CD8-positive, alpha-beta memory T cell (primary cell): ENCODE results near the gene CPAMD8. TPM values are rescaled to one million over a fixed set of nuclear protein-coding genes. Genes with fewer than 3 reads are reported as not detected.

Experiments
- CTCF ChIA-PET: fragments of 350-600 bp; sonication (Branson Sonifier 250); formaldehyde crosslinking; loops from one replicate; lab custom pipeline; 2021; ENCODE audit warnings: antibody characterized with exemption; lab: Charles Lee
- POLR2A ChIA-PET: fragments of 350-600 bp; sonication (Branson Sonifier 250); formaldehyde crosslinking; loops from one replicate; lab custom pipeline; 2021; ENCODE audit warnings: antibody characterized with exemption; lab: Charles Lee
- DNase-seq, 5 donors: peaks; one replicate each; pipeline versions ENCODE4 v3.0.0 to v3.0.0-alpha.2; 2020 to 2022; ENCODE audit warnings: mixed read lengths in 1 of 5
- H3K27ac ChIP-seq: one replicate; pipeline ENCODE4 v1.7.0; 2013; ENCODE audit warnings: low read depth, mild to moderate bottlenecking, low read length, moderate library complexity
- H3K27me3 ChIP-seq: 2 replicates; pipeline ENCODE4 v1.7.0; 2013; ENCODE audit warnings: low read length, mild to moderate bottlenecking; ENCODE audit not compliant: insufficient read depth, poor library complexity, severe bottlenecking
- H3K36me3 ChIP-seq: 2 replicates; pipeline ENCODE4 v1.7.0; 2013; ENCODE audit warnings: mild to moderate bottlenecking, low read length, moderate library complexity; ENCODE audit not compliant: insufficient read depth
- H3K4me1 ChIP-seq: 2 replicates; pipeline ENCODE4 v1.7.0; 2013; ENCODE audit warnings: mild to moderate bottlenecking, low read length, moderate library complexity; ENCODE audit not compliant: insufficient read depth
- H3K4me3 ChIP-seq: 2 replicates; pipeline ENCODE4 v1.7.0; 2013; ENCODE audit warnings: mild to moderate bottlenecking, low read length
- H3K9me3 ChIP-seq: 2 replicates; pipeline ENCODE4 v1.7.0; 2013; ENCODE audit warnings: mild to moderate bottlenecking, low read length
- H3K27ac Mint-ChIP-seq, 8 donors: one replicate each; pipeline ENCODE4 v1.8.0; 2020 to 2021; ENCODE audit warnings: mixed read lengths in 8 of 8, mild to moderate bottlenecking in 6 of 8, inconsistent platforms in 3 of 8, moderate library complexity in 3 of 8
- H3K27me3 Mint-ChIP-seq, 2 donors: one replicate each; pipeline ENCODE4 v1.8.0; 2020 to 2021; ENCODE audit warnings: mixed read lengths in 2 of 2, mild to moderate bottlenecking in 1 of 2, moderate library complexity in 1 of 2
- H3K36me3 Mint-ChIP-seq, 3 donors: one replicate each; pipeline ENCODE4 v1.8.0; 2020 to 2021; ENCODE audit warnings: mixed read lengths in 3 of 3, inconsistent platforms in 1 of 3, mild to moderate bottlenecking in 1 of 3
- H3K4me1 Mint-ChIP-seq, 3 donors: one replicate each; pipeline ENCODE4 v1.8.0; 2020 to 2021; ENCODE audit warnings: mixed read lengths in 3 of 3, inconsistent platforms in 1 of 3, mild to moderate bottlenecking in 1 of 3
- H3K4me3 Mint-ChIP-seq, 7 donors: one replicate each; pipeline ENCODE4 v1.8.0; 2020 to 2021; ENCODE audit warnings: mixed read lengths in 7 of 7, mild to moderate bottlenecking in 6 of 7, moderate library complexity in 4 of 7, inconsistent platforms in 2 of 7
- H3K9me3 Mint-ChIP-seq, 5 donors: one replicate each; pipeline ENCODE4 v1.8.0; 2020 to 2022; ENCODE audit warnings: mixed read lengths in 5 of 5, mild to moderate bottlenecking in 3 of 5, moderate library complexity in 2 of 5, inconsistent platforms in 1 of 5
- polyA plus RNA-seq: library from polyadenylated mRNA; unstranded; fragments of 300-500 nt; fragmentation: Illumina TruSeq; gene quantifications from one replicate; pipeline ENCODE4 v1.2.3, GENCODE V29; 2021
- total RNA-seq, 2 experiments: library from RNA; stranded (reverse); gene quantifications; one replicate each; pipeline ENCODE4 v1.2.3, GENCODE V29; 2021

Gene CPAMD8
- total and polyA plus RNA-seq, 3 experiments from 2014 or later = 0.07 to 0.74 (median 0.18) TPM

DNA sequence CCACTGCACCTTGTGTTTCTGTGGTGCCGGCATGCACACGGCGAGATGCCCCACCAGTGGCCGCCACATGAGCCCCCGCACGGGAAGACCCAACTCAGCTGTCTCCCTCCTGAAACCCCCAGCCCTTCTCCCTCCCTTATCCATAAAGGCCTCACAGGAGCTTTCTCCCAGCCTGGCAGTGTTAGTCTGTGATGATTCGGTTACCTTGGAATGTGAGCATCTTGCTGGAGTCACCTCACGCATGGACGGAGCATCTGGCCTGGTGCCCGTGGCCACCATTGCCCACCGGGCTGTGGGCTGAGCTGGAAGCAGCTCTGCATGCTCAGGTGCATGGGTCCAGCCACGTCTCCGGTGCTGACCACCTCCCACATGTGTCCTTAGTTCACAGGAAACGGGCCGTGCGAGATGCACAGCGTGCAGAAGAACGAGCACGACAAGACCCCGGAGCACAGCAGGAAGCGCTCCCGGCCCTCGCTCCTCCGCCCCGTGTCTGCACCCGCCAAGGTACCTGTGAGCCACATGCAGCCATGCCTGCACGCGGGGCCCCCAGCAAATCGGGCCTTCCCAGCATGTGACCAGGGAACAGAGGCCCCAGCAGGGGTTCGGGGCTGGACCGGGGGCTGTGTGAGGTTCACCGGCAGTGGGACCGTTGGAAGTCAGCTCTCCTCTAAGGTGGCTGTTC is 175.4 kb downstream of the CPAMD8 start:
- Mint-ChIP-seq H3K4me3 (no peak overlapping the region), H3K27me3 (no peaks in the 10 kb centered on the region), H3K4me1 (no peaks in the 10 kb centered on the region), H3K36me3 (peaks cover 0 to 89% (median 24%) of the 10 kb centered on the region in 3 donors), H3K9me3 (no peaks in the 10 kb centered on the region), H3K27ac (no peak overlapping the region)
- Histone ChIP-seq H3K36me3 (peaks cover 21% of the 10 kb centered on the region), H3K4me1 (no peaks in the 10 kb centered on the region), H3K27me3 (no peaks in the 10 kb centered on the region), H3K9me3 (no peaks in the 10 kb centered on the region), H3K27ac (no peak overlapping the region), H3K4me3 (no peak overlapping the region)
- CTCF ChIA-PET = no interaction called here
- DNase-seq = no peak
- POLR2A ChIA-PET = no interaction called here

DNA sequence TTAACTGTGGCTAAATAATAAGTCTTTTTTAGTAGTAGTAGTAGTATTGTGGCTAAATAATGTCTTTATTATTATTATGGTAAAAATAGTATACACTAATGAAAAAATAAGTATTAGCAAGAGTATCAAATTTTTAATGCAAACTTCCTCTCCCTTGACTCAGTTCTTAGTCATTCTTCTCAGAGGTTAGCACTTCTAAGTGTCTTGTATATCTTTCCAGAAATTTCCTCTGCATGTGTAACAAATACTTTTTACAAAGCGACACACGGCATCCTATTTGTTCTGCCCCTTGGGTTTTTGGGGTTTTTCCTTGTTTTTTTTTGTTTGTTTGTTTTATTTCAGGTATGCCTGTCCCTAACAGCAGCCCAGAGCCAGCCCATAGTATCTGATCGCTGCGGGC is 176.5 kb downstream of the CPAMD8 start:
- H3K36me3 Mint-ChIP-seq = peaks cover 0 to 95% (median 24%) of the 10 kb centered on the region in 3 donors
- no peaks in the 10 kb centered on the region for H3K4me1 Mint-ChIP-seq
- H3K27me3 Mint-ChIP-seq = no peaks in the 10 kb centered on the region
- no peak overlapping the region for H3K4me3 Mint-ChIP-seq
- Histone ChIP-seq H3K36me3 (peaks cover 26% of the 10 kb centered on the region), H3K9me3 (no peaks in the 10 kb centered on the region), H3K27me3 (no peaks in the 10 kb centered on the region), H3K4me1 (no peaks in the 10 kb centered on the region), H3K27ac (no peak overlapping the region), H3K4me3 (no peak overlapping the region)
- no peak overlapping the region for H3K27ac Mint-ChIP-seq
- POLR2A ChIA-PET = no interaction called here
- CTCF ChIA-PET = no interaction called here
- H3K9me3 Mint-ChIP-seq = no peaks in the 10 kb centered on the region
- DNase-seq = no peak

DNA sequence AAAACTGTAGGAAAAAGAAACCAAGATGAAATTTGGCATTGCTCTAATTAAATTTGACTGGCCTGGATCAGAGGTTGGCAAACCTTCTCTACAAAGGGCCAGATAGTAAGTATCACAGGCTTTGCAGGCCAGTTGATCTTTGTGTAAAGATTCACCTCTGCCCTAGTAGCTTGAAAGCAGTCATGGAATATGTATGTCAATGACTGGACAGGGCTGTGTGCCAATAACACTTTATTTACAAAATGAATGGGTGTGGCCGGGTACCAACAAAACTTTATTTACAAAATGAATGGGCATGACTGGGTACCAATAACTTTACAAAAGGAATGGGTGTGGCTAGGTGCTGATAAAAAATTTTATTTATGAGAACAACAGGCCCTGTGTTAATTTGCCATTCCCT is 177.4 kb downstream of the CPAMD8 start:
- no peaks in the 10 kb centered on the region for H3K9me3 Mint-ChIP-seq
- no peaks in the 10 kb centered on the region for H3K27me3 Mint-ChIP-seq
- H3K9me3 ChIP-seq = no peaks in the 10 kb centered on the region
- H3K27ac Mint-ChIP-seq = no peak overlapping the region
- ChIA-PET POLR2A (no interaction called here), CTCF (interaction anchor here (0.8 kb wide), 1 partner anchor 12 kb away, joined by 5 read pairs; no protein-coding TSS in a partner anchor)
- H3K4me1 ChIP-seq = no peaks in the 10 kb centered on the region
- H3K4me3 ChIP-seq = no peak overlapping the region
- DNase-seq = no peak
- H3K4me1 Mint-ChIP-seq = peaks cover 0 to 3% (median 1%) of the 10 kb centered on the region in 3 donors
- H3K36me3 Mint-ChIP-seq = peaks cover 0 to 95% (median 19%) of the 10 kb centered on the region in 3 donors
- H3K27me3 ChIP-seq = no peaks in the 10 kb centered on the region
- H3K36me3 ChIP-seq = peaks cover 30% of the 10 kb centered on the region
- no peak overlapping the region for H3K27ac ChIP-seq
- no peak overlapping the region for H3K4me3 Mint-ChIP-seq

DNA sequence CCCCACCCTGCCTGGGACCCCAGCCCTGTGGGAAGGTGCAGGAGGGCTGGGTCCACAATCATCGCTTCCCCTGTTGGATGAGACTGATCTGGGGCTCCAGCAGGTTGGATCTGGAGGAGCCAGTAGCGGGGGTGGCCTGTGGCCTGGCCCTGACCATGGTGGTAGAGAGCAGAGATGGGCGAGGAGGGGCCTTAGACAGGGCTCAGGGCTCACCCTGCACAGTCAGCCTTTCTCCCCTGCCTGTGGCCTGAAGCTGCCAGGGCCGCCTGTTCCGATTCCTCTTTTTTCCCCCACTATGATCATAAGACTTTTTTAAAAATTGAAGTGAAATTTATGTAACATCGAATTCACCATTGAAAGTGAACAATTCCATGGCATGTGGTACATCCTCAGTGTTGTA is 179.2 kb downstream of the CPAMD8 start:
- no peak overlapping the region for H3K27ac ChIP-seq
- Mint-ChIP-seq H3K36me3 (peaks cover 0 to 94% (median 18%) of the 10 kb centered on the region in 3 donors), H3K27me3 (no peaks in the 10 kb centered on the region), H3K27ac (peak overlapping the region in 2 of 8 donors; percentile 32 to 40), H3K4me1 (peaks cover 0 to 4% (median 1%) of the 10 kb centered on the region in 3 donors), H3K4me3 (no peak overlapping the region), H3K9me3 (no peaks in the 10 kb centered on the region)
- ChIA-PET POLR2A (no interaction called here), CTCF (no interaction called here)
- H3K4me1 ChIP-seq = no peaks in the 10 kb centered on the region
- no peaks in the 10 kb centered on the region for H3K9me3 ChIP-seq
- H3K27me3 ChIP-seq = no peaks in the 10 kb centered on the region
- no peak overlapping the region for H3K4me3 ChIP-seq
- H3K36me3 ChIP-seq = peaks cover 31% of the 10 kb centered on the region
- DNase-seq = no peak

DNA sequence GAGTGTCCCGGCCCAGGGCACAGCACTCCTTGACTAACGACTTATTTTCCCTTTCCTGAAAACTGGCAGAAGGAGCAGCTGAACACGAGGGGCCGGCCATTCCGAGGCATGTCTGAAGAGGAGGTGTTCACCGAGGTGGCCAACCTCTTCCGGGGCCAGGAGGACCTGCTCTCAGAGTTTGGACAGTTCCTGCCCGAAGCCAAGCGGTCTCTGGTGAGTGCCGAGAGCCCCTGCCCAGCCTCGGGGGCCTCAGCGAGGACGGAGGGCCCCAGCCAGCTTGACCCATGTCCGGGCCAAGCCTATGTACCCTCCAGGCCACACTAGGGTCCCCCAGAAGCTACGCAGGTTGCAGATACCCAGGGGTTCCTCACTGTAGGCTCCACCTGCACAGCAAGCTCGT is 179.7 kb downstream of the CPAMD8 start:
- POLR2A ChIA-PET = no interaction called here
- H3K4me1 ChIP-seq = no peaks in the 10 kb centered on the region
- no peak overlapping the region for H3K27ac ChIP-seq
- no peaks in the 10 kb centered on the region for H3K9me3 ChIP-seq
- CTCF ChIA-PET = no interaction called here
- H3K4me3 Mint-ChIP-seq = no peak overlapping the region
- peaks cover 0 to 92% (median 18%) of the 10 kb centered on the region in 3 donors for H3K36me3 Mint-ChIP-seq
- H3K4me1 Mint-ChIP-seq = peaks cover 0 to 4% (median 1%) of the 10 kb centered on the region in 3 donors
- H3K27me3 ChIP-seq = no peaks in the 10 kb centered on the region
- H3K27me3 Mint-ChIP-seq = no peaks in the 10 kb centered on the region
- no peak for DNase-seq
- H3K4me3 ChIP-seq = no peak overlapping the region
- H3K9me3 Mint-ChIP-seq = no peaks in the 10 kb centered on the region
- no peak overlapping the region for H3K27ac Mint-ChIP-seq
- peaks cover 31% of the 10 kb centered on the region for H3K36me3 ChIP-seq

Other genes with a start within 250 kb of the CPAMD8 start
- 10 to 100 TPM; 32.9 to 34.8 TPM for gene SIN3B, start 197.4 kb downstream of the CPAMD8 start, total RNA-seq
- gene SIN3B, start 197.4 kb downstream of the CPAMD8 start, polyA plus RNA-seq = 5.0 TPM
- not detected for gene F2RL3, start 137.8 kb downstream of the CPAMD8 start, total RNA-seq
- gene F2RL3, start 137.8 kb downstream of the CPAMD8 start, polyA plus RNA-seq = not detected
- gene HAUS8, start 48.6 kb upstream of the CPAMD8 start, total RNA-seq = 10 to 100 TPM; 33.4 to 36.4 TPM
- 9.7 TPM for gene HAUS8, start 48.6 kb upstream of the CPAMD8 start, polyA plus RNA-seq
- gene MYO9B, start 49.0 kb upstream of the CPAMD8 start, total RNA-seq = 100 to 1,000 TPM; 104 to 108 TPM
- 24.9 TPM for gene MYO9B, start 49.0 kb upstream of the CPAMD8 start, polyA plus RNA-seq
- 10 to 100 TPM; 31.9 to 35.4 TPM for gene USE1, start 188.5 kb upstream of the CPAMD8 start, total RNA-seq
- 33.6 TPM for gene USE1, start 188.5 kb upstream of the CPAMD8 start, polyA plus RNA-seq
- 10 to 100 TPM; 15.0 to 16.8 TPM for gene OCEL1, start 199.4 kb upstream of the CPAMD8 start, total RNA-seq
- gene OCEL1, start 199.4 kb upstream of the CPAMD8 start, polyA plus RNA-seq = 35.5 TPM
- gene NR2F6, start 219.1 kb upstream of the CPAMD8 start, total RNA-seq = 1 to 10 TPM; 7.4 to 7.8 TPM
- 0.94 TPM for gene NR2F6, start 219.1 kb upstream of the CPAMD8 start, polyA plus RNA-seq
- gene USHBP1, start 237.9 kb upstream of the CPAMD8 start, total RNA-seq = under 1 TPM; 0.07 to 0.27 TPM
- not detected for gene USHBP1, start 237.9 kb upstream of the CPAMD8 start, polyA plus RNA-seq
- 100 to 1,000 TPM; 124 to 132 TPM for gene BABAM1, start 240.6 kb upstream of the CPAMD8 start, total RNA-seq
- gene BABAM1, start 240.6 kb upstream of the CPAMD8 start, polyA plus RNA-seq = 114 TPM